Sigmoid colon (tissue), 7 donors: ENCODE results near the gene PRR15L. TPM values are rescaled to one million over a fixed set of nuclear protein-coding genes. Genes with fewer than 3 reads are reported as not detected.
A peak's percentile ranks its signal among the peaks of the same experiment; 100 is the strongest.
"Not testable (repeated sequence)": the region's sequence is repeated elsewhere in the genome, so short reads cannot be mapped to it uniquely, and the experiment has no call there.

Experiments used
- DNase-seq: peaks from one replicate; pipeline ENCODE4 v3.0.0-alpha.2; 2019
- H3K27ac ChIP-seq, 4 donors: fragments of 200-600 bp; sonication (generic); one replicate each; pipeline ENCODE4 v1.5.1; 2016 to 2019; ENCODE audit warnings: mild to moderate bottlenecking in 1 of 4
- H3K27me3 ChIP-seq, 3 donors: fragments of 200-600 bp; sonication (generic); one replicate each; pipeline ENCODE4 v1.5.1; 2019; ENCODE audit warnings: mild to moderate bottlenecking in 1 of 3
- H3K36me3 ChIP-seq, 4 donors: fragments of 200-600 bp; sonication (generic); one replicate each; pipeline ENCODE4 v1.5.1; 2016 to 2019
- H3K4me1 ChIP-seq, 4 donors: fragments of 200-600 bp; sonication (generic); one replicate each; pipeline ENCODE4 v1.5.1; 2017 to 2019
- H3K4me3 ChIP-seq, 4 donors: fragments of 200-600 bp; sonication (generic); one replicate each; pipeline ENCODE4 v1.5.1; 2017 to 2019; ENCODE audit warnings: mild to moderate bottlenecking in 2 of 4, moderate library complexity in 1 of 4
- H3K9me3 ChIP-seq, 4 donors: fragments of 200-600 bp in 3 of 4; sonication (generic) in 3 of 4; one replicate each; pipeline versions ENCODE4 v1.5.1 to v1.6.1; 2013 to 2019
- EP300 ChIP-seq, 4 donors: sonication (generic); formaldehyde crosslinking; IDR thresholded peaks; one replicate each; pipeline ENCODE4 v1.6.1; 2017; ENCODE audit warnings: antibody characterized with exemption in 4 of 4
- POLR2A ChIP-seq, 2 donors: fragments of 450-650 bp; IDR thresholded peaks; one replicate each; pipeline ENCODE4 v1.6.1; 2016; ENCODE audit warnings: antibody characterized with exemption in 2 of 2, mild to moderate bottlenecking in 2 of 2, moderate library complexity in 2 of 2
- POLR2AphosphoS5 ChIP-seq, 4 donors: sonication (generic); formaldehyde crosslinking; IDR thresholded peaks; one replicate each; pipeline ENCODE4 v1.6.1; 2017; ENCODE audit warnings: antibody characterized with exemption in 4 of 4
- WGBS, 2 donors: extraction: QIAGEN DNeasy Blood & Tissue Kit; methylation state at CpG; one replicate each; pipeline ENCODE4 v1.1.7; 2013; 5-methylcytosine and 5-hydroxymethylcytosine counted together
- intact Hi-C: fragments of 100-400 bp; cut with DNase I; formaldehyde crosslinking; loops from one replicate; pipeline ENCODE4 v1.15.1; 2023
- polyA plus RNA-seq, 3 donors: library from polyadenylated mRNA; stranded (reverse); fragments of 200-250 nt; gene quantifications; one replicate each; pipeline ENCODE4 v1.2.3, GENCODE V29; 2013
- total RNA-seq, 4 donors: library from RNA; depleted of rRNA; stranded (reverse); fragments of >200 nt; gene quantifications; one replicate each; pipeline ENCODE4 v1.1.0, GENCODE V29; 2016
- TF ChIP-seq, protein P1 (sequence below), 4 experiments: fragments of 450-650 bp in 3 of 4; fragments of 200-600 bp in 1 of 4; IDR thresholded peaks; one replicate each; pipeline ENCODE4 v1.5.1; 2016 to 2019; ENCODE audit warnings: antibody characterized with exemption in 4 of 4, mild to moderate bottlenecking in 3 of 4, moderate library complexity in 2 of 4
- donor health status: healthy with polysubstance abuse.
- donor health status: Bipolar disorder and iron deficiency.
- donor health status: healthy.

The PRR15L gene
- total and polyA plus RNA-seq, 7 donors: 0.36 to 334 (median 251) TPM; not detected in 3

DNA sequence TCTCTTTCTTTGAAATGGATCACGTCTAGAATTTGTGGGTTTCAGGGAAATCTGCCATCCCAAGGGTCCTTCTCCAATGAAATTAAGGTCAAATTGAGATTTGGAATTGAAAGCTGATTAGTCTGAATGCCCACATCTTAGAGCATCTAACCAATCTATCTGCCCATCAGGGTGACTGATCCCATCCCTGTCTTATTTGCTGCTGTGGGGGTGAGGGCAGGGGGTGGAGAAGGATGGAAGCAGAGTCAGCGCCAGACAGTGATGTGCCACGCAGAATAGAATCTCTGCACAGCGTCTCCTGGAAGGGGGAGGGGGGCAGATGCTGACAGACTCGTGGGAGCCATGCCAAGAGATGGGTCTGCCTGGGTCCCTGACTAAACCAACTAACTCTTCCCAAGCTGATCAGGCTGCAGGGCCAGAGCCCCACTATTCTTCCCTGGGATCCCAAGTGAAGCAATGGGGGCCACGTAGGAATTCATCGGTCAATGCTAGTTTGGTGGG, 45.3 kb upstream of the PRR15L start:
- no peak for TF ChIP-seq POLR2AphosphoS5 (IDR thresholded peaks at IDR 0.05)
- TF ChIP-seq EP300 (IDR thresholded peaks at IDR 0.05): no peak
- no peak for TF ChIP-seq POLR2A (IDR thresholded peaks at IDR 0.05)
- TF ChIP-seq, protein P1, sequence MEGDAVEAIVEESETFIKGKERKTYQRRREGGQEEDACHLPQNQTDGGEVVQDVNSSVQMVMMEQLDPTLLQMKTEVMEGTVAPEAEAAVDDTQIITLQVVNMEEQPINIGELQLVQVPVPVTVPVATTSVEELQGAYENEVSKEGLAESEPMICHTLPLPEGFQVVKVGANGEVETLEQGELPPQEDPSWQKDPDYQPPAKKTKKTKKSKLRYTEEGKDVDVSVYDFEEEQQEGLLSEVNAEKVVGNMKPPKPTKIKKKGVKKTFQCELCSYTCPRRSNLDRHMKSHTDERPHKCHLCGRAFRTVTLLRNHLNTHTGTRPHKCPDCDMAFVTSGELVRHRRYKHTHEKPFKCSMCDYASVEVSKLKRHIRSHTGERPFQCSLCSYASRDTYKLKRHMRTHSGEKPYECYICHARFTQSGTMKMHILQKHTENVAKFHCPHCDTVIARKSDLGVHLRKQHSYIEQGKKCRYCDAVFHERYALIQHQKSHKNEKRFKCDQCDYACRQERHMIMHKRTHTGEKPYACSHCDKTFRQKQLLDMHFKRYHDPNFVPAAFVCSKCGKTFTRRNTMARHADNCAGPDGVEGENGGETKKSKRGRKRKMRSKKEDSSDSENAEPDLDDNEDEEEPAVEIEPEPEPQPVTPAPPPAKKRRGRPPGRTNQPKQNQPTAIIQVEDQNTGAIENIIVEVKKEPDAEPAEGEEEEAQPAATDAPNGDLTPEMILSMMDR (IDR thresholded peaks at IDR 0.05): no peak
- no peak for DNase-seq
- intact Hi-C loops: no loop called here
- no peaks in the 10 kb centered on the region for H3K9me3 ChIP-seq
- peaks cover 0 to 8% (median 0%) of the 10 kb centered on the region in 3 donors for H3K27me3 ChIP-seq
- peaks cover 0 to 22% (median 13%) of the 10 kb centered on the region in 4 donors for H3K4me1 ChIP-seq
- H3K36me3 ChIP-seq: no peaks in the 10 kb centered on the region
- peak overlapping the region; percentile 32 to 64 (median 55) for H3K27ac ChIP-seq
- WGBS, 2 donors: 79 to 84% methylated on average over 7 of the region's 7 CpGs
- no peak overlapping the region for H3K4me3 ChIP-seq

- Histone ChIP-seq H3K27ac (peak overlapping the region; percentile 40 to 64 (median 55)), H3K4me3 (no peak overlapping the region), H3K36me3 (no peaks in the 10 kb centered on the region), H3K27me3 (peaks cover 0 to 3% (median 0%) of the 10 kb centered on the region in 3 donors), H3K9me3 (no peaks in the 10 kb centered on the region), H3K4me1 (peaks cover 0 to 22% (median 13%) of the 10 kb centered on the region in 4 donors)
- intact Hi-C loops: no loop called here
- TF ChIP-seq POLR2AphosphoS5 (IDR thresholded peaks at IDR 0.05) (peak in 1 of 4 donors; percentile 50), POLR2A (IDR thresholded peaks at IDR 0.05) (no peak), EP300 (IDR thresholded peaks at IDR 0.05) (no peak)
- TF ChIP-seq, protein P1 (IDR thresholded peaks at IDR 0.05): no peak
- no peak for DNase-seq
- WGBS, 2 donors: 40 to 48% methylated on average over 4 of the region's 4 CpGs
Observed at GRCh38 chr17:48002266-48002915, 44.7 kb upstream of the PRR15L start.

GRCh38 chr17:48001657-48002056, 44.0 kb upstream of the PRR15L start:
- H3K9me3 ChIP-seq, intact Hi-C loops, DNase-seq, H3K4me3 ChIP-seq, H3K27me3 ChIP-seq, H3K36me3 ChIP-seq: not testable (repeated sequence)
- H3K4me1 ChIP-seq: peaks cover 0 to 22% (median 13%) of the 10 kb centered on the region in 4 donors
- peak overlapping the region in 2 of 4 donors; percentile 57 to 64 for H3K27ac ChIP-seq
- WGBS, 2 donors: 94 to 96% methylated on average over 5 of the region's 5 CpGs

GRCh38 chr17:48001197-48001596, 43.5 kb upstream of the PRR15L start:
- DNase-seq: no peak
- TF ChIP-seq POLR2AphosphoS5 (IDR thresholded peaks at IDR 0.05): no peak
- H3K27ac ChIP-seq: peak overlapping the region in 1 of 4 donors; percentile 64

GRCh38 chr17:47999582-47999981, 41.9 kb upstream of the PRR15L start:
- Histone ChIP-seq H3K36me3 (no peaks in the 10 kb centered on the region), H3K27ac (no peak overlapping the region), H3K4me3 (no peak overlapping the region), H3K27me3 (no peaks in the 10 kb centered on the region), H3K9me3 (no peaks in the 10 kb centered on the region), H3K4me1 (peaks cover 0 to 22% (median 13%) of the 10 kb centered on the region in 4 donors)
- DNase-seq: no peak
- intact Hi-C loops: no loop called here
- TF ChIP-seq EP300 (IDR thresholded peaks at IDR 0.05): no peak
- no peak for TF ChIP-seq POLR2A (IDR thresholded peaks at IDR 0.05)
- no peak for TF ChIP-seq POLR2AphosphoS5 (IDR thresholded peaks at IDR 0.05)
- TF ChIP-seq, protein P1 (IDR thresholded peaks at IDR 0.05): no peak
- 17 to 44% methylated on average over 4 of the region's 4 CpGs for WGBS, 2 donors

More at GRCh38 chr17:48001197-48001596, 43.5 kb upstream of the PRR15L start:
- no peak overlapping the region for H3K4me3 ChIP-seq
- WGBS, 2 donors: 79 to 92% methylated on average over 1 of the region's 1 CpG
- intact Hi-C loops: no loop called here
- no peaks in the 10 kb centered on the region for H3K36me3 ChIP-seq
- H3K27me3 ChIP-seq: no peaks in the 10 kb centered on the region
- H3K9me3 ChIP-seq: no peaks in the 10 kb centered on the region
- peaks cover 0 to 22% (median 13%) of the 10 kb centered on the region in 4 donors for H3K4me1 ChIP-seq
